Liver (tissue), 2 donors: Measurements from ENCODE around the gene NTN5.

Experiments
- TF ChIP-seq, protein P1 (sequence below): IDR thresholded peaks from 2 replicates; pipeline ENCODE4 v1.6.1; 2016; ENCODE audit warnings: antibody characterized with exemption, mild to moderate bottlenecking
- TF ChIP-seq, protein P2 (sequence below): fragments of 150-350 bp; IDR thresholded peaks from 2 replicates; pipeline ENCODE4 v1.5.1; 2017; ENCODE audit warnings: improper control_type of control experiment, low read depth, low read length; ENCODE audit not compliant: missing input control
- donor health status: healthy.

DNA sequence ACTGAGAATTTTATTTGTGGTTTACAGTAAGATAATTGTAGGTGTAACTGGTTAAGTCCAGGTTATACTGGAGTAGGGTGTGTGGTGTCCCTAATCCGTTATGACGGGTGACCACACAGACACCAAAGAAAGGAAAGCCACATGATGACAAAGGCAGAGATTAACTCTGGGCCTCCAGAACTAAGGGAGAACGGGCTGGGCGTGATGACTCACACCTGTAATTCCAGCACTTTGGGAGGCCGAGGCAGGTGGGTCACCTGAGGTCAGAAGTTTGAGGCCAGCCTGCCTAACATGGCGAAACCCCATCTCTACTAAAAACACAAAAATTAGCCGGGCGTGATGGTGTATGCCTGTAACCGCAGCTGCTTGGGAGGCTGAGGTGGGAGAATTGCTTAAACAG lies 12.8 kb upstream of the NTN5 start:
- TF ChIP-seq, protein P1, sequence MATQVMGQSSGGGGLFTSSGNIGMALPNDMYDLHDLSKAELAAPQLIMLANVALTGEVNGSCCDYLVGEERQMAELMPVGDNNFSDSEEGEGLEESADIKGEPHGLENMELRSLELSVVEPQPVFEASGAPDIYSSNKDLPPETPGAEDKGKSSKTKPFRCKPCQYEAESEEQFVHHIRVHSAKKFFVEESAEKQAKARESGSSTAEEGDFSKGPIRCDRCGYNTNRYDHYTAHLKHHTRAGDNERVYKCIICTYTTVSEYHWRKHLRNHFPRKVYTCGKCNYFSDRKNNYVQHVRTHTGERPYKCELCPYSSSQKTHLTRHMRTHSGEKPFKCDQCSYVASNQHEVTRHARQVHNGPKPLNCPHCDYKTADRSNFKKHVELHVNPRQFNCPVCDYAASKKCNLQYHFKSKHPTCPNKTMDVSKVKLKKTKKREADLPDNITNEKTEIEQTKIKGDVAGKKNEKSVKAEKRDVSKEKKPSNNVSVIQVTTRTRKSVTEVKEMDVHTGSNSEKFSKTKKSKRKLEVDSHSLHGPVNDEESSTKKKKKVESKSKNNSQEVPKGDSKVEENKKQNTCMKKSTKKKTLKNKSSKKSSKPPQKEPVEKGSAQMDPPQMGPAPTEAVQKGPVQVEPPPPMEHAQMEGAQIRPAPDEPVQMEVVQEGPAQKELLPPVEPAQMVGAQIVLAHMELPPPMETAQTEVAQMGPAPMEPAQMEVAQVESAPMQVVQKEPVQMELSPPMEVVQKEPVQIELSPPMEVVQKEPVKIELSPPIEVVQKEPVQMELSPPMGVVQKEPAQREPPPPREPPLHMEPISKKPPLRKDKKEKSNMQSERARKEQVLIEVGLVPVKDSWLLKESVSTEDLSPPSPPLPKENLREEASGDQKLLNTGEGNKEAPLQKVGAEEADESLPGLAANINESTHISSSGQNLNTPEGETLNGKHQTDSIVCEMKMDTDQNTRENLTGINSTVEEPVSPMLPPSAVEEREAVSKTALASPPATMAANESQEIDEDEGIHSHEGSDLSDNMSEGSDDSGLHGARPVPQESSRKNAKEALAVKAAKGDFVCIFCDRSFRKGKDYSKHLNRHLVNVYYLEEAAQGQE = no peak
- TF ChIP-seq, protein P2, sequence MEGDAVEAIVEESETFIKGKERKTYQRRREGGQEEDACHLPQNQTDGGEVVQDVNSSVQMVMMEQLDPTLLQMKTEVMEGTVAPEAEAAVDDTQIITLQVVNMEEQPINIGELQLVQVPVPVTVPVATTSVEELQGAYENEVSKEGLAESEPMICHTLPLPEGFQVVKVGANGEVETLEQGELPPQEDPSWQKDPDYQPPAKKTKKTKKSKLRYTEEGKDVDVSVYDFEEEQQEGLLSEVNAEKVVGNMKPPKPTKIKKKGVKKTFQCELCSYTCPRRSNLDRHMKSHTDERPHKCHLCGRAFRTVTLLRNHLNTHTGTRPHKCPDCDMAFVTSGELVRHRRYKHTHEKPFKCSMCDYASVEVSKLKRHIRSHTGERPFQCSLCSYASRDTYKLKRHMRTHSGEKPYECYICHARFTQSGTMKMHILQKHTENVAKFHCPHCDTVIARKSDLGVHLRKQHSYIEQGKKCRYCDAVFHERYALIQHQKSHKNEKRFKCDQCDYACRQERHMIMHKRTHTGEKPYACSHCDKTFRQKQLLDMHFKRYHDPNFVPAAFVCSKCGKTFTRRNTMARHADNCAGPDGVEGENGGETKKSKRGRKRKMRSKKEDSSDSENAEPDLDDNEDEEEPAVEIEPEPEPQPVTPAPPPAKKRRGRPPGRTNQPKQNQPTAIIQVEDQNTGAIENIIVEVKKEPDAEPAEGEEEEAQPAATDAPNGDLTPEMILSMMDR = no peak
